SK-N-MC (cell line): Measurements from ENCODE around the gene TSPEAR.

Experiments
- EZH2 ChIP-seq: fragments of 200-600 bp; sonication (generic); IDR thresholded peaks from one replicate; pipeline ENCODE4 v1.6.1; 2017; ENCODE audit warnings: antibody characterized with exemption
- FOXP2 ChIP-seq: optimal IDR thresholded peaks from 2 replicates; pipeline ENCODE3; 2011; ENCODE audit warnings: mild to moderate bottlenecking, moderate library complexity; ENCODE audit not compliant: insufficient read depth; ENCODE audit errors: extremely low read length, control extremely low read depth
- POLR2AphosphoS5 ChIP-seq: IDR thresholded peaks from 2 replicates; pipeline ENCODE4 v1.6.1; 2012; ENCODE audit warnings: mild to moderate bottlenecking, low read depth, low read length, borderline replicate concordance

GRCh38 chr21:44611551-44611950, 99.8 kb downstream of the TSPEAR start:
- TF ChIP-seq EZH2 (no peak), POLR2AphosphoS5 (no peak), FOXP2 (no peak)
